Dendritic cell treated with granulocyte-macrophage colony-stimulating factor and Interleukin-4, amounts not matched to agents 40 ng/mL and 50 ng/mL, for 4 days (primary cell): ENCODE results near the gene ISG15.

ENCODE experiments used
- H3K27ac Mint-ChIP-seq: one replicate; pipeline ENCODE4 v1.8.0; 2022; ENCODE audit warnings: mild to moderate bottlenecking, mixed read lengths
- H3K27me3 Mint-ChIP-seq: one replicate; pipeline ENCODE4 v1.8.0; 2022; ENCODE audit warnings: mild to moderate bottlenecking, mixed read lengths
- H3K36me3 Mint-ChIP-seq: one replicate; pipeline ENCODE4 v1.8.0; 2022; ENCODE audit warnings: low read depth, mixed read lengths
- H3K4me1 Mint-ChIP-seq: one replicate; pipeline ENCODE4 v1.8.0; 2022; ENCODE audit warnings: low read depth, mixed read lengths
- H3K4me3 Mint-ChIP-seq: one replicate; pipeline ENCODE4 v1.8.0; 2022; ENCODE audit warnings: mild to moderate bottlenecking, moderate library complexity, mixed read lengths
- H3K9me3 Mint-ChIP-seq: one replicate; pipeline ENCODE4 v1.8.0; 2022; ENCODE audit warnings: mixed read lengths
- intact Hi-C: fragments of 100-400 bp; cut with micrococcal nuclease; formaldehyde crosslinking; loops from one replicate; pipeline ENCODE4 v1.15.0; 2022

ISG15 gene

DNA sequence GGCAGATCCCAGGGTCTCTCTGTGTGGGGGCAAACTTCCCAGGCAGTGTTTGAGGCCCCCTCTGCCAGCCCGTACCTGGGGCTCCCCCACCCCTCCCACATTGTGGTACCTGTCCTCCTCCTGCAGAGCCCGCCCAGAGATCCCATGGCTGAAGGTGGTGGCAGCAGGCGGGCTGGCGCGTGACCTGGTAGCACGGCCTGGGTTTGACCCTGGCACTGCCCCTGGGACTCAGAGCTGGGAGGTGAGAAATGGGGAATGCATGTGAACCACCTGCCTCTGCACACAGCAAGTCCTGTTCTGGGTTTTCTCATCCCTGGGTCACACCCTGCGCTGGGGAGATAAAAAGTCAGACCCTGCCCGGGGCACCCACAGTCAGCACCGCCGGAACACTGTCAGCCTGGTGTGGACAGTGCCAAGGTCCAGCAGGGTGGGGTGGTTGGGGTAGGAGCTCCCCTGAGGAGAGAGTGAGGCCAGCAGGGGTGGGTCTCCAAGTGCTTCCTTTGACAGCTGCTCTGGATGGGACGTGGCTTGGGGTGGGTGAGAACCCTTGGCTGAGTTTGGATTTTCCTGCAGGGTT lies 18.4 kb downstream of the ISG15 start:
- H3K27ac Mint-ChIP-seq: peak overlapping the region; percentile 23
- intact Hi-C loops: loop anchor here (2.0 kb wide), 1 partner anchor 91 kb away; no protein-coding TSS in a partner anchor
- peaks cover 31% of the 10 kb centered on the region for H3K36me3 Mint-ChIP-seq
- peaks cover 39% of the 10 kb centered on the region for H3K27me3 Mint-ChIP-seq
- no peaks in the 10 kb centered on the region for H3K9me3 Mint-ChIP-seq
- H3K4me1 Mint-ChIP-seq: peaks cover 20% of the 10 kb centered on the region
- H3K4me3 Mint-ChIP-seq: peak overlapping the region; percentile 63

GRCh38 chr1:1032424-1032823 lies 19.1 kb downstream of the ISG15 start:
- Mint-ChIP-seq H3K36me3 (peaks cover 27% of the 10 kb centered on the region), H3K27ac (peak overlapping the region; percentile 23), H3K4me3 (peak overlapping the region; percentile 63), H3K27me3 (peaks cover 39% of the 10 kb centered on the region), H3K4me1 (peaks cover 20% of the 10 kb centered on the region), H3K9me3 (no peaks in the 10 kb centered on the region)
- intact Hi-C loops: loop anchor here (2.0 kb wide), 1 partner anchor 90 kb away; no protein-coding TSS in a partner anchor

DNA sequence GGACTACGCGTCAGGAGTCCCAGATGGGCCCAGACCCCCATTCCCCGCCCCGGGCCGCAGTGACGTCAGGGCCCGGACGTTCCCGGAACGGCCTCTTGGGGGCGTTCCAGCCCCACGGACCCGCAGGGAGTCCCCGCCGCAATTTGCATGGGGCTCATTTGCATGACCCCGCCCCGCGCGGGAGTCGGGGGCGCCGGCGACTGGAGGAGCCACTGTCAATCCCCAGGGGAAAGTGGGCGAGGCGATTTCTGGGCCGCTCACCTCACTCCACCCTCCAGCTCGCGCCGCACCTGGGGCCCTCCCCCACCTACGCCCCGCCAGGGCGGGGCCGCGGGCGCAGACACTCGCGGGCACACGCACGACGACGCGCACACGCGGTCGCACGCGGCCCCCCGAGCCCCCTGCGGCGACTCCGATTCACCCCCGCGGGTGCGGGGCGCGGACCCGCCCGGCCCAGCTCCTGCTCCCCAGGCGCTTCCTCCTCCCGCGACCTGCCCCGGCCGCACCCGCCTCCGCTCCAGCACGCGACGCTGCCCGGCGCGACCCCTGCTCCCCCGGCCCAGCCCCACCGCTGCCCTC lies 19.8 kb downstream of the ISG15 start:
- Mint-ChIP-seq H3K9me3 (no peaks in the 10 kb centered on the region), H3K27me3 (peaks cover 43% of the 10 kb centered on the region), H3K36me3 (peaks cover 21% of the 10 kb centered on the region), H3K4me3 (peak overlapping the region; percentile 69), H3K27ac (no peak overlapping the region), H3K4me1 (peaks cover 25% of the 10 kb centered on the region)
- intact Hi-C loops: loop anchor here (2.0 kb wide), 1 partner anchor 90 kb away; no protein-coding TSS in a partner anchor

GRCh38 chr1:1033731-1034438 lies 20.6 kb downstream of the ISG15 start:
- H3K27ac Mint-ChIP-seq: no peak overlapping the region
- H3K36me3 Mint-ChIP-seq: peaks cover 21% of the 10 kb centered on the region
- H3K4me1 Mint-ChIP-seq: peaks cover 33% of the 10 kb centered on the region
- H3K4me3 Mint-ChIP-seq: peak overlapping the region; percentile 31
- peaks cover 51% of the 10 kb centered on the region for H3K27me3 Mint-ChIP-seq
- intact Hi-C loops: loop anchor here (2.0 kb wide), 1 partner anchor 89 kb away; no protein-coding TSS in a partner anchor
- no peaks in the 10 kb centered on the region for H3K9me3 Mint-ChIP-seq

- Mint-ChIP-seq H3K36me3 (peaks cover 21% of the 10 kb centered on the region), H3K4me1 (peaks cover 38% of the 10 kb centered on the region), H3K27me3 (peaks cover 56% of the 10 kb centered on the region), H3K9me3 (no peaks in the 10 kb centered on the region), H3K27ac (no peak overlapping the region), H3K4me3 (peak overlapping the region; percentile 62)
- intact Hi-C loops: no loop called here
These were observed 21.1 kb downstream of the ISG15 start for GRCh38 chr1:1034439-1034781.

DNA sequence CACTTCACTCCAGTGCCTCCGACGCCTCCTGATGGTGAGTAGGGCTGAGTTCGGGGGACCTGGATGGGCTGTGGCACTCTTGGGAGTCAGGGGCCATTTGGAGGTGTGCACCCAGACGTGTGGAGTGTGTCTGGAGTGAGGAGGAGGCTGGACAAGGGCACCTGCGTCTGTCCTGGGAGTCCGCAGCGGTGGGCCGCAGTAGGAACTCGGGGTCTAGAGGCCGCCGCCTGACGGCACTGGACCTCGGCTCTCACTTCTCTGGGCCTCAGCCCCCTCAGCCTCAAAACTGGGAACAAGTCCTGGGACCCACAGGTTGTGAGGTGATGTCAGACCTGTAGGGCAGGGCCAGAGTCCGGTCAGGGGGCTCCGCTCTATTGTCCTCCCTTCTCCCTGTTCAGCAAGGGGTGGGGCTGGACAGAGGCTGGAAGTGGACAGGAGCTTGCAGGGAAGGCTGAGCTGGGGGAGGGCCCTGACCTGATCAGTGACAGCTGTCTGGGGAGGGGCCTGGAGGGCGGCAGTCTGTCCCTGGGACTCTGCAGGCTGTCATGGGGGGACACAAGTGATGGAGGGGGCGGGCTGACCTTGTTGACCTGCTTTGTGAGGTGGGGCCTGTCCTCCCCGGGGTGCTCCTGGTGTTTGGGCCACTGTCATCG lies 22.1 kb downstream of the ISG15 start:
- peaks cover 66% of the 10 kb centered on the region for H3K27me3 Mint-ChIP-seq
- no peak overlapping the region for H3K27ac Mint-ChIP-seq
- no peaks in the 10 kb centered on the region for H3K9me3 Mint-ChIP-seq
- H3K4me3 Mint-ChIP-seq: no peak overlapping the region
- intact Hi-C loops: no loop called here
- H3K36me3 Mint-ChIP-seq: peaks cover 21% of the 10 kb centered on the region
- H3K4me1 Mint-ChIP-seq: peaks cover 48% of the 10 kb centered on the region

- Mint-ChIP-seq H3K36me3 (peaks cover 35% of the 10 kb centered on the region), H3K27me3 (peaks cover 80% of the 10 kb centered on the region), H3K4me1 (peaks cover 39% of the 10 kb centered on the region), H3K4me3 (no peak overlapping the region), H3K9me3 (no peaks in the 10 kb centered on the region), H3K27ac (peak overlapping the region; percentile 11)
- intact Hi-C loops: no loop called here
These were observed 24.4 kb downstream of the ISG15 start for GRCh38 chr1:1037366-1038327.

- peaks cover 38% of the 10 kb centered on the region for H3K4me1 Mint-ChIP-seq
- H3K9me3 Mint-ChIP-seq: no peaks in the 10 kb centered on the region
- H3K36me3 Mint-ChIP-seq: peaks cover 45% of the 10 kb centered on the region
- intact Hi-C loops: no loop called here
- H3K27me3 Mint-ChIP-seq: peaks cover 83% of the 10 kb centered on the region
- H3K4me3 Mint-ChIP-seq: peak overlapping the region; percentile 50
- peak overlapping the region; percentile 11 for H3K27ac Mint-ChIP-seq
These were observed 25.4 kb downstream of the ISG15 start for GRCh38 chr1:1038694-1039093.

DNA sequence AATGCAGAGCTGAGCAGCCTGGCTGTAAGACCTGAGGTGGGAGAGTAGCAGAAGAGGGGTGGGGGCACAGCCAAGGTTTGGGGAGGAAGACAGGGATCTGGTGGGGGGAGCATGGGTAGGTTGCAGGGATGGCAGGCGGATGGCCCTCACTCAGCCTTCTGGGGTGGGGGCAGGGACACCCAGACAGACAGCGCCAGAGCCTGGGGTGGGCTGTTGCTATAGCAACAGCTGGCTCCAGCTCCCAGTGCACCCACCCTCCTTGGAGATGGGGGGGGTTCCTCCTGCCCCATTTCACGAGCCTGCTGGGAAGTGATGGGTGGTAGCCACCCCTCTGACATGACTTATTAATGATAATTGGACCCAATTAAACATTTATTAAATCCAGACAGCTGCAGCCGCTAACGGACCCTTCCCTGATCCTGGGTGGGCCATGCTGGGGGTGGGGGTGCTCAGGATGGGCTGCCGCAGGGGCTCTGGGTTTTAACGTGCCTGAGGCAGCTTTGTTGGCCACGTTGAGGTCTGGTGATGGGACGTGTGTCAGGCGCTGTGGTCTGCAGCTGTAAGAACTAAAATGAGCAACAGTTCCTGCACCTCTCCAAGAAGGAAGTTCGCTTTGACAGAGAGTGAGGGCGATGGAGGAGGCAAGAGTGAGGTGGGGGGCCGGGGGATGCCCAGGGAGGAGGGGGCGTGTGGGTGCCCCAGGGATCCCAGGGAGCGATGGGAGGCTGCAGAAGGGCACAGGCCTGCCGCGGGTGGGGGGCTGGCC lies 26.0 kb downstream of the ISG15 start:
- Mint-ChIP-seq H3K9me3 (no peaks in the 10 kb centered on the region), H3K4me1 (peaks cover 38% of the 10 kb centered on the region), H3K4me3 (peak overlapping the region; percentile 59), H3K27ac (peak overlapping the region; percentile 11), H3K36me3 (peaks cover 52% of the 10 kb centered on the region), H3K27me3 (peaks cover 79% of the 10 kb centered on the region)
- intact Hi-C loops: no loop called here

- intact Hi-C loops: no loop called here
- Mint-ChIP-seq H3K36me3 (peaks cover 57% of the 10 kb centered on the region), H3K4me3 (peak overlapping the region; percentile 59), H3K27ac (peak overlapping the region; percentile 11), H3K4me1 (peaks cover 36% of the 10 kb centered on the region), H3K27me3 (peaks cover 70% of the 10 kb centered on the region), H3K9me3 (no peaks in the 10 kb centered on the region)
These were observed 27.0 kb downstream of the ISG15 start for GRCh38 chr1:1040004-1040991.

DNA sequence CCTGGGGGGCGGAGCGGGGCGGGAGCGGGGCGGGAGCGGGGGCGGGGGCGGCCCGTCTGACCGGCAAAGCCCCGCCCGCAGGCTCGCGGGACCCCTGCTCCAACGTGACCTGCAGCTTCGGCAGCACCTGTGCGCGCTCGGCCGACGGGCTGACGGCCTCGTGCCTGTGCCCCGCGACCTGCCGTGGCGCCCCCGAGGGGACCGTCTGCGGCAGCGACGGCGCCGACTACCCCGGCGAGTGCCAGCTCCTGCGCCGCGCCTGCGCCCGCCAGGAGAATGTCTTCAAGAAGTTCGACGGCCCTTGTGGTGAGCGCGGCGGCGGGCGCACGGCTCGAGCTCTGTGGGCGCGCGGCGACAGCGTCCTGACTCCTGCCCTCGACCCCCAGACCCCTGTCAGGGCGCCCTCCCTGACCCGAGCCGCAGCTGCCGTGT lies 27.8 kb downstream of the ISG15 start:
- Mint-ChIP-seq H3K4me3 (no peak overlapping the region), H3K36me3 (peaks cover 57% of the 10 kb centered on the region), H3K27ac (no peak overlapping the region), H3K4me1 (peaks cover 28% of the 10 kb centered on the region), H3K27me3 (peaks cover 62% of the 10 kb centered on the region), H3K9me3 (no peaks in the 10 kb centered on the region)
- intact Hi-C loops: no loop called here

- Mint-ChIP-seq H3K36me3 (peaks cover 57% of the 10 kb centered on the region), H3K4me3 (no peak overlapping the region)
These were observed 28.6 kb downstream of the ISG15 start for GRCh38 chr1:1041873-1042272.

More at GRCh38 chr1:1041873-1042272, 28.6 kb downstream of the ISG15 start:
- H3K4me1 Mint-ChIP-seq: peaks cover 28% of the 10 kb centered on the region
- H3K27me3 Mint-ChIP-seq: peaks cover 54% of the 10 kb centered on the region
- intact Hi-C loops: no loop called here
- no peak overlapping the region for H3K27ac Mint-ChIP-seq
- H3K9me3 Mint-ChIP-seq: no peaks in the 10 kb centered on the region
